HG03103 (cell line): ENCODE measurements around the gene FBXO39.
"Not testable (repeated sequence)": the region's sequence is repeated elsewhere in the genome, so short reads cannot be mapped to it uniquely, and the experiment has no call there.

Experiments used
- ATAC-seq: cut with Tn5 transposase; IDR thresholded peaks from one replicate; pipeline ENCODE4 v1.9.1; 2021; ENCODE audit warnings: low read depth; ENCODE audit not compliant: unreplicated experiment

FBXO39 gene

GRCh38 chr17:6787081-6787693, 11.2 kb downstream of the FBXO39 start:
- no peak for ATAC-seq

GRCh38 chr17:6789146-6789545, 13.1 kb downstream of the FBXO39 start:
- no peak for ATAC-seq

- ATAC-seq = no peak
Measured at GRCh38 chr17:6793748-6794493, 17.9 kb downstream of the FBXO39 start.

- ATAC-seq = no peak
Measured at GRCh38 chr17:6796017-6796886, 20.2 kb downstream of the FBXO39 start.

GRCh38 chr17:6796887-6797490, 21.0 kb downstream of the FBXO39 start:
- no peak for ATAC-seq

- no peak for ATAC-seq
Measured at GRCh38 chr17:6797718-6798351, 21.8 kb downstream of the FBXO39 start.

- ATAC-seq = no peak
Measured at GRCh38 chr17:6799738-6800137, 23.7 kb downstream of the FBXO39 start.

GRCh38 chr17:6800422-6801027, 24.5 kb downstream of the FBXO39 start:
- no peak for ATAC-seq

- ATAC-seq = no peak
Measured at GRCh38 chr17:6811510-6811909, 35.5 kb downstream of the FBXO39 start.

GRCh38 chr17:6812295-6812694, 36.3 kb downstream of the FBXO39 start:
- no peak for ATAC-seq

GRCh38 chr17:6815775-6816174, 39.8 kb downstream of the FBXO39 start:
- no peak for ATAC-seq

GRCh38 chr17:6816368-6816767, 40.4 kb downstream of the FBXO39 start:
- ATAC-seq = not testable (repeated sequence)

- no peak for ATAC-seq
Measured at GRCh38 chr17:6818938-6819337, 42.9 kb downstream of the FBXO39 start.

GRCh38 chr17:6823011-6823442, 47.0 kb downstream of the FBXO39 start:
- no peak for ATAC-seq

- ATAC-seq = no peak
Measured at GRCh38 chr17:6830383-6830986, 54.5 kb downstream of the FBXO39 start.

GRCh38 chr17:6831661-6832263, 55.7 kb downstream of the FBXO39 start, which contains the start of gene TEKT1:
TSS of gene TEKT1 (minus strand) at chr17:6831729. CDS start at chr17:6830376, 1,353 bp downstream.
- no peak for ATAC-seq
